ENCODE data around the gene RAB29.

RAB29 gene

GRCh38 chr1:205766038-205766437 lies 9.2 kb downstream of the RAB29 start:
- Mint-ChIP-seq H3K27ac (peak overlapping the region; percentile 29), H3K36me3 (peaks cover 18% of the 10 kb centered on the region), H3K4me3 (no peak overlapping the region), H3K27me3 (no peaks in the 10 kb centered on the region), H3K4me1 (peaks cover 4% of the 10 kb centered on the region), H3K9me3 (no peaks in the 10 kb centered on the region)
- no peak for ATAC-seq (ENCODE audit: low read depth)
- DNase-seq (ENCODE audit: low spot score in 2 of 2), result no peak

GRCh38 chr1:205764578-205764977 lies 10.7 kb downstream of the RAB29 start:
- H3K4me3 Mint-ChIP-seq, result no peak overlapping the region
- no peak overlapping the region for H3K27ac Mint-ChIP-seq
- H3K9me3 Mint-ChIP-seq, result no peaks in the 10 kb centered on the region
- H3K4me1 Mint-ChIP-seq, result peaks cover 4% of the 10 kb centered on the region
- H3K27me3 Mint-ChIP-seq, result no peaks in the 10 kb centered on the region
- ATAC-seq (ENCODE audit: low read depth) (no peak), DNase-seq (ENCODE audit: low spot score in 2 of 2) (no peak)
- H3K36me3 Mint-ChIP-seq, result peaks cover 9% of the 10 kb centered on the region

GRCh38 chr1:205763980-205764379 lies 11.3 kb downstream of the RAB29 start:
- no peaks in the 10 kb centered on the region for H3K27me3 Mint-ChIP-seq
- no peaks in the 10 kb centered on the region for H3K9me3 Mint-ChIP-seq
- peaks cover 3% of the 10 kb centered on the region for H3K36me3 Mint-ChIP-seq
- no peak for DNase-seq (ENCODE audit: low spot score in 2 of 2)
- no peak overlapping the region for H3K27ac Mint-ChIP-seq
- H3K4me1 Mint-ChIP-seq, result peaks cover 4% of the 10 kb centered on the region
- H3K4me3 Mint-ChIP-seq, result no peak overlapping the region
- ATAC-seq (ENCODE audit: low read depth), result no peak

GRCh38 chr1:205760606-205761005 lies 14.7 kb downstream of the RAB29 start:
- ATAC-seq (ENCODE audit: low read depth) (no peak), DNase-seq (ENCODE audit: low spot score in 2 of 2) (no peak)
- no peaks in the 10 kb centered on the region for H3K9me3 Mint-ChIP-seq
- no peak overlapping the region for H3K4me3 Mint-ChIP-seq
- H3K4me1 Mint-ChIP-seq, result peaks cover 4% of the 10 kb centered on the region
- peak overlapping the region; percentile 11 for H3K27ac Mint-ChIP-seq
- H3K36me3 Mint-ChIP-seq, result peaks cover 6% of the 10 kb centered on the region
- no peaks in the 10 kb centered on the region for H3K27me3 Mint-ChIP-seq

- Mint-ChIP-seq H3K36me3 (peaks cover 3% of the 10 kb centered on the region), H3K27ac (no peak overlapping the region)
- ATAC-seq (ENCODE audit: low read depth), result no peak
Observed at GRCh38 chr1:205756552-205756951, 18.7 kb downstream of the RAB29 start.

GRCh38 chr1:205754857-205755256 lies 20.4 kb downstream of the RAB29 start:
- ATAC-seq (ENCODE audit: low read depth) (no peak), DNase-seq (ENCODE audit: low spot score in 2 of 2) (no peak)
- Mint-ChIP-seq H3K27me3 (no peaks in the 10 kb centered on the region), H3K27ac (no peak overlapping the region), H3K4me3 (no peak overlapping the region), H3K36me3 (peaks cover 6% of the 10 kb centered on the region), H3K4me1 (peaks cover 4% of the 10 kb centered on the region), H3K9me3 (no peaks in the 10 kb centered on the region)

More at GRCh38 chr1:205756552-205756951, 18.7 kb downstream of the RAB29 start:
- Mint-ChIP-seq H3K9me3 (no peaks in the 10 kb centered on the region), H3K4me1 (peaks cover 4% of the 10 kb centered on the region), H3K4me3 (no peak overlapping the region), H3K27me3 (no peaks in the 10 kb centered on the region)
- no peak for DNase-seq (ENCODE audit: low spot score in 2 of 2)

GRCh38 chr1:205751036-205751651 lies 24.1 kb downstream of the RAB29 start:
- H3K4me1 Mint-ChIP-seq, result peaks cover 17% of the 10 kb centered on the region
- no peaks in the 10 kb centered on the region for H3K9me3 Mint-ChIP-seq
- no peak for ATAC-seq (ENCODE audit: low read depth)
- peak overlapping the region; percentile 94 for H3K4me3 Mint-ChIP-seq
- DNase-seq (ENCODE audit: low spot score in 2 of 2), result no peak
- peaks cover 4% of the 10 kb centered on the region for H3K36me3 Mint-ChIP-seq
- H3K27me3 Mint-ChIP-seq, result no peaks in the 10 kb centered on the region
- peak overlapping the region; percentile 17 for H3K27ac Mint-ChIP-seq

DNA sequence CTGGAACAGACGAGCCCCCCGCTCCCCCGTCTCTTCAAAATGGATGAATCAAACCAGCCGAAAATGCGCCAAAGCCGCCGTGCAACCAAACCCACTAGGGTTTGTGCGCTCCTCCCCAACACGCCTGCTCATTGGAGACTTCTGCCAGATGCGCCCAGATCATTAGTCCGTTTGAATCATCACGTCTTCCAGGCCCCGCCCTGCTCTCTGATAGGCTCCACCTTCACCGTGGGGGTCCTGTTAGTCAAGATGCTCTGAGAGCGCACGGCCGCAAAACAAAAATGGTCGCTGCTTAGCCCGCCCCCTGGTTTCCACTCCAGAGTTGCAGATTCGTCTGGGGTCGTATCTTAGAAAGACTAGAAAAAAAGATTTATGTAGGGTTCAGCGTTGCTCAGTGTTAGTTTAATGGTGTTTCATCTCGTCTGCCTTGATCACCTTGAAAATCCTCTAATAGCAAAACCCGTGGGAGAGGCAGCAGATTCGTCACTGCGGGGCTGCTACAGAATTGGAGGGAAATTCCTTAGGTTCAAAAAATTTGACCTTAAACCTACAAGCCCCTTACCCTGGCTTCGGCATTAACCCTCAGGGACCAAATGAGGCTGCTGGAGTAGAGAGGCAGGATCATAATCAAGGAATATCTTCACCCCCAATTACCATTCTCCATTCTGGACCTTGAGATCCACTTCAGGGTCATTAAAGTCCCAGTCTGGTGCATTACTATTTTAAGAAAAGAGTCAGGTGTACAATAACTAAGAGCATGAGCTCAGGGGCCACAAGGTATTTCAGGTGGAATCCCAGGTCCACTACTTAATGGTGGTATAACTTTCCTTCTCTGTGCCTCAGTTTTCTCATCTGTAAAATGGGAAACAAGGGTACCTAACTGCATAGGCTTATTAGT lies 24.9 kb downstream of the RAB29 start, which contains the start of gene NUCKS1:
Gene NUCKS1, minus strand, starts transcription at position 45 of the 898 bp plus-strand sequence. CDS start 209 bp downstream, outside the sequence.
- ATAC-seq (ENCODE audit: low read depth), result peak; percentile 76
- peak; percentile 84 to 96 for DNase-seq (ENCODE audit: low spot score in 2 of 2)
- H3K9me3 Mint-ChIP-seq, result no peaks in the 10 kb centered on the region
- peak within 1 kb of the TSS; percentile 96 for H3K4me3 Mint-ChIP-seq
- no peaks in the 10 kb centered on the region for H3K27me3 Mint-ChIP-seq
- peaks cover 4% of the 10 kb centered on the region for H3K36me3 Mint-ChIP-seq
- peak within 1 kb of the TSS; percentile 98 for H3K27ac Mint-ChIP-seq
- peaks cover 17% of the 10 kb centered on the region for H3K4me1 Mint-ChIP-seq

GRCh38 chr1:205749234-205750137 lies 25.8 kb downstream of the RAB29 start:
- DNase-seq (ENCODE audit: low spot score in 2 of 2), result peak; percentile 95 to 96
- peak overlapping the region; percentile 96 for H3K4me3 Mint-ChIP-seq
- no peaks in the 10 kb centered on the region for H3K9me3 Mint-ChIP-seq
- no peaks in the 10 kb centered on the region for H3K27me3 Mint-ChIP-seq
- peak overlapping the region; percentile 98 for H3K27ac Mint-ChIP-seq
- H3K36me3 Mint-ChIP-seq, result peaks cover 4% of the 10 kb centered on the region
- H3K4me1 Mint-ChIP-seq, result peaks cover 17% of the 10 kb centered on the region
- peak; percentile 77 for ATAC-seq (ENCODE audit: low read depth)

GRCh38 chr1:205748403-205749233 lies 26.7 kb downstream of the RAB29 start:
- H3K9me3 Mint-ChIP-seq, result no peaks in the 10 kb centered on the region
- H3K27ac Mint-ChIP-seq, result peak overlapping the region; percentile 98
- peaks cover 4% of the 10 kb centered on the region for H3K36me3 Mint-ChIP-seq
- H3K4me3 Mint-ChIP-seq, result peak overlapping the region; percentile 96
- ATAC-seq (ENCODE audit: low read depth) (peak; percentile 10), DNase-seq (ENCODE audit: low spot score in 2 of 2) (no peak)
- peaks cover 22% of the 10 kb centered on the region for H3K4me1 Mint-ChIP-seq
- H3K27me3 Mint-ChIP-seq, result no peaks in the 10 kb centered on the region

DNA sequence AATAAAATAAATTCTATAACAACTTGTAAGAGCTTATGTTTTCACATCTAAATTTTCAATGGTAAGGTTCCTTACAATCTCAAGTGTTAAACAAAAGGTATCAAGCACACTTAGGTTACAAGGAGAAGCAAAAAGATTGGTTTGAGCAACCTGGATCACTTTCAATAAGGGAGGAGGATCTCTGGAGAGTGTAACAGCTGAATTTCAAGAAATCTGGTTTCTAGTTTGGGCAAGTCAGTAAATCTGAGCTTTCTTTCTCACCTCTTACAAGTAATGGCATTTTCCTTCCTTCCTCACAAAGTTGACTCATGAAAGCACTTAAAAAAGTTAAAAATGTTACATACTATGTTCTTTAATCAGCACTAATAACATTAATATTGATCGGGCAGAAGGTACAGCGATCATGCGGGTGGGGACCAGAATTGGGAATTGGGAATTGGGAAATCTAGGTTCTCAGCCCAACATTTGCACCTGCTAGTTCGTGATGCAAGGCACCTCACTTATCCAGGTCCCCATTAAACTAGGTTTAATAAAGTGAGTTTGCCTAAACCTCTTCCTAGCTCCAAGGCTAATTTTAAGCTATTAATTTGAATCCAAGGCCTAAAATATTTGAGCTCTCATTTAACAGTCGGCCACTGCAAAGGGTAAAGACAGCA lies 28.4 kb downstream of the RAB29 start:
- DNase-seq (ENCODE audit: low spot score in 2 of 2), result no peak
- no peak for ATAC-seq (ENCODE audit: low read depth)
- Mint-ChIP-seq H3K27me3 (no peaks in the 10 kb centered on the region), H3K27ac (peak overlapping the region; percentile 32), H3K4me3 (no peak overlapping the region), H3K4me1 (peaks cover 31% of the 10 kb centered on the region), H3K9me3 (no peaks in the 10 kb centered on the region), H3K36me3 (peaks cover 4% of the 10 kb centered on the region)

- no peak overlapping the region for H3K4me3 Mint-ChIP-seq
- ATAC-seq (ENCODE audit: low read depth), result no peak
- H3K36me3 Mint-ChIP-seq, result peaks cover 2% of the 10 kb centered on the region
- no peaks in the 10 kb centered on the region for H3K27me3 Mint-ChIP-seq
- no peaks in the 10 kb centered on the region for H3K9me3 Mint-ChIP-seq
- H3K27ac Mint-ChIP-seq, result peak overlapping the region; percentile 64
- H3K4me1 Mint-ChIP-seq, result peaks cover 36% of the 10 kb centered on the region
- no peak for DNase-seq (ENCODE audit: low spot score in 2 of 2)
Observed at GRCh38 chr1:205744403-205744802, 30.9 kb downstream of the RAB29 start.
